Lower lobe of right lung (tissue), 2 donors: ENCODE results near the gene ATP1B2. TPM values are rescaled to one million over a fixed set of nuclear protein-coding genes. Genes with fewer than 3 reads are reported as not detected.
A peak's percentile ranks its signal among the peaks of the same experiment; 100 is the strongest.

Experiments
- ATAC-seq, 2 donors: fragments of 200-7000 bp; cut with Tn5 transposase; one replicate each; pipeline ENCODE4 v1.9.1; 2020 to 2022; ENCODE audit warnings: mild to moderate bottlenecking in 2 of 2, moderate library complexity in 2 of 2
- DNase-seq: peaks from one replicate; pipeline ENCODE4 v3.0.0-alpha.2; 2020
- H3K27ac ChIP-seq: fragments of 200-600 bp; one replicate; pipeline ENCODE4 v1.8.0; 2022
- H3K27me3 ChIP-seq: fragments of 200-600 bp; one replicate; pipeline ENCODE4 v1.8.0; 2022; ENCODE audit warnings: low read depth
- H3K36me3 ChIP-seq: fragments of 200-600 bp; one replicate; pipeline ENCODE4 v1.8.0; 2022; ENCODE audit warnings: mild to moderate bottlenecking
- H3K4me1 ChIP-seq: fragments of 200-600 bp; one replicate; pipeline ENCODE4 v1.8.0; 2022
- H3K4me3 ChIP-seq: fragments of 200-600 bp; one replicate; pipeline ENCODE4 v1.8.0; 2022; ENCODE audit warnings: mild to moderate bottlenecking
- H3K9me3 ChIP-seq: fragments of 200-600 bp; one replicate; pipeline ENCODE4 v1.8.0; 2022
- CTCF ChIP-seq: fragments of 200-600 bp; IDR thresholded peaks from one replicate; pipeline ENCODE4 v1.8.0; 2022; ENCODE audit warnings: antibody characterized with exemption, mild to moderate bottlenecking
- intact Hi-C: fragments of 100-400 bp; cut with DNase I; formaldehyde crosslinking; loops from one replicate; pipeline ENCODE4 v1.11.0; 2022
- total RNA-seq: library from RNA; stranded (reverse); fragmentation: NEBNext Ultra II Directional; extraction: Animal tissue kit (Norgen Biotek cat#: 25700); gene quantifications from one replicate; pipeline ENCODE4 v1.2.1, GENCODE V29; 2021
- donor health status: DM: no; HTN: yes; CAD: no; lungs with severe emphysema.

Gene ATP1B2
- total RNA-seq, 1 donor from 2014 or later, result 3.1 TPM

DNA sequence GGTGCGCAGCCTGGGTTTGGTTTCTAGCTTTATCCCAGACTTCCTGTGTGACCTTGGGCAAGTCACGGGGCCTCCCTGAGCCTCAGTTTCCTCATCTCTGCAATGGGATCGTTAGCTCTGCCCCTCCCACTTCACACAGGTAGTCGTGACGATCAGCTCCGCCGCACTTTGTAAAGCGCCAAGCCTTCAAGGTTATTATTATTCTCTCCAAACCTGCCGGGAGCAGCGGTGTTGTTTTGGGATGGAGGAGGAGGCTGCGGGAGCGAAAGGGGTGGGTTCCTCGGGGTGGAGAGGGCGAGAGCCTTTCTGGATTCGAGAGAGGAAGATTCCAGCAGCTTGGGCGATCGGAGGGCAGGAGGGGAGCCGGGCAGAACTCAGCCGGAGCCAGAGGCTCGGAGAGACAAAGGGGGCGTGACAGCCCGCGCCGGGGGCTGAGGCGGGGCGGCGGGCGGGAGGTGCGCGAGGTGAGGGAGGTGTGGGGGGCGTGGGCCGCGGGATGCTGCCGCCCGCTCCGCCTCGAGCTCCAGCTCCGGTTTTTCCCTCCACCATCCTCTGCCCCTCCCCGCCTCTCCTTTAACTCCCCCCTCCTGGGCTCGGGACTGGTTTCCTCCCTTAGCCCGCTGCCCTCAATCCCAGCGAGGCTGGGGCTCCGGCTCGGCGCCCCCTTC lies 54.0 kb downstream of the ATP1B2 start, which contains the start of gene EFNB3:
Gene EFNB3 (plus strand): TSS at position 602 of the 668 bp plus-strand sequence. CDS start 397 bp downstream, outside the sequence.
- intact Hi-C loops, result no loop called here
- Histone ChIP-seq H3K27me3 (peaks cover 60% of the 10 kb centered on the region), H3K4me3 (peak within 1 kb of the TSS; percentile 39), H3K36me3 (peaks cover 21% of the 10 kb centered on the region), H3K9me3 (no peaks in the 10 kb centered on the region), H3K4me1 (peaks cover 12% of the 10 kb centered on the region), H3K27ac (no peak within 1 kb of the TSS)
- peak; percentile 39 for DNase-seq
- peak; percentile 39 to 41 for ATAC-seq
- TF ChIP-seq CTCF, result no peak

- intact Hi-C loops, result no loop called here
- no peak for DNase-seq
These were observed 54.8 kb downstream of the ATP1B2 start for GRCh38 chr17:7705269-7706255.

DNA sequence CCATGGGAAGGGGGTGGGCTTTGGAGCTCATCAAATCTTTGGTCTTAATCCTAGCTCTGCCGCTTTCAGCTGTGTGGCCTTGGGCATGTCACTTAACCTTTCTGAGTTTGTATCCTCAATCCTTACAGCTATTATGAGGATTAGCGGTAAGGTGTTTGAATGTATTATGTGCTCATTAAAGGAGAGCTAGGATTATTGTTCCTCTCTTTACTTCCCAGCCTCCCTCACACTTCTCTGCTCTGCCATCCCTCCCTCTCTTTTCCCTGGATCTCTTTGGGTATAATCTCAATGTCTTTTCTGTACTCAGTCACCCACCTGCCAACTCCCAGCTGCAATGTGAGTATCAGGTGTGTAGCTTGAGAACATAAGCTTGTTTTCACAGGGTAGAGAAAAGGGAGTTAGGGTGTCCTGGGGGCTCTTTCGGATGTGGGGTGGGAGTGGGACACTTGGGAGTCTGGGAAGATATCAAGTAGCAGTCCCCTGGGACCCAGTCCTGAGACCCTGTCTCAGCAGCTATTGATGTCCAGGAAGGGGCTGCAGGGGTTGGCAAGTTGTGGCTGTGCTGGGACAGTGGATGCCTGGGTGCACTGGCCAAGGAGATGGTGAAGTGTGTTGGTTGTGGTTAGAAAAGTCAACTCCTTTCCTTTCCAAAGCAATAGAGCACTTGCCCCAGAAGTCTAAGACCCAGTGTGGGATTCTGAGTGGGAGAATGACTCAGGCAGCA lies 56.1 kb downstream of the ATP1B2 start:
- intact Hi-C loops, result no loop called here
- Histone ChIP-seq H3K4me3 (no peak overlapping the region), H3K36me3 (peaks cover 9% of the 10 kb centered on the region), H3K27ac (no peak overlapping the region), H3K27me3 (peaks cover 69% of the 10 kb centered on the region), H3K9me3 (no peaks in the 10 kb centered on the region), H3K4me1 (peaks cover 12% of the 10 kb centered on the region)
- ATAC-seq (no peak), DNase-seq (no peak)
- TF ChIP-seq CTCF, result no peak

More at GRCh38 chr17:7705269-7706255, 54.8 kb downstream of the ATP1B2 start:
- Histone ChIP-seq H3K4me3 (peak overlapping the region; percentile 39), H3K4me1 (peaks cover 12% of the 10 kb centered on the region), H3K36me3 (peaks cover 20% of the 10 kb centered on the region), H3K9me3 (no peaks in the 10 kb centered on the region), H3K27ac (no peak overlapping the region), H3K27me3 (peaks cover 61% of the 10 kb centered on the region)
- ATAC-seq, result peak in 1 of 2 donors; percentile 4
- no peak for TF ChIP-seq CTCF

Other genes starting within 250 kb of the ATP1B2 start
- 51.2 TPM for gene TMEM256, start 246.8 kb upstream of the ATP1B2 start, total RNA-seq
- 9.5 TPM for gene NLGN2, start 243.1 kb upstream of the ATP1B2 start, total RNA-seq
- gene SPEM1, start 230.6 kb upstream of the ATP1B2 start, total RNA-seq, result not detected
- gene SPEM2, start 225.3 kb upstream of the ATP1B2 start, total RNA-seq, result not detected
- gene SPEM3, start 222.1 kb upstream of the ATP1B2 start, total RNA-seq, result not detected
- 8.1 TPM for gene TMEM102, start 215.5 kb upstream of the ATP1B2 start, total RNA-seq
- 1.2 TPM for gene FGF11, start 211.4 kb upstream of the ATP1B2 start, total RNA-seq
- gene CHRNB1, start 205.9 kb upstream of the ATP1B2 start, total RNA-seq, result 8.4 TPM
- 79.0 TPM for gene ZBTB4, start 171.3 kb upstream of the ATP1B2 start, total RNA-seq
- gene SLC35G6, start 169.5 kb upstream of the ATP1B2 start, total RNA-seq, result not detected
- gene POLR2A, start 166.6 kb upstream of the ATP1B2 start, total RNA-seq, result 101 TPM
- gene TNFSF12, start 101.9 kb upstream of the ATP1B2 start, total RNA-seq, result 91.3 TPM
- 161 TPM for gene TNFSF13, start 92.2 kb upstream of the ATP1B2 start, total RNA-seq
- 87.0 TPM for gene SENP3, start 89.0 kb upstream of the ATP1B2 start, total RNA-seq
- 667 TPM for gene CD68, start 71.3 kb upstream of the ATP1B2 start, total RNA-seq
- 55.3 TPM for gene MPDU1, start 67.1 kb upstream of the ATP1B2 start, total RNA-seq
- 0.47 TPM for gene SOX15, start 60.8 kb upstream of the ATP1B2 start, total RNA-seq
- 36.0 TPM for gene FXR2, start 36.0 kb upstream of the ATP1B2 start, total RNA-seq
- gene SAT2, start 23.1 kb upstream of the ATP1B2 start, total RNA-seq, result 86.3 TPM
- gene SHBG, start 20.8 kb upstream of the ATP1B2 start, total RNA-seq, result not detected
- 34.8 TPM for gene TP53, start 36.6 kb downstream of the ATP1B2 start, total RNA-seq
- 8.3 TPM for gene WRAP53, start 37.6 kb downstream of the ATP1B2 start, total RNA-seq
- 1.6 TPM for gene EFNB3, start 54.3 kb downstream of the ATP1B2 start, total RNA-seq
- gene DNAH2, start 66.8 kb downstream of the ATP1B2 start, total RNA-seq, result 6.2 TPM
- gene KDM6B, start 183.3 kb downstream of the ATP1B2 start, total RNA-seq, result 46.1 TPM
- 12.0 TPM for gene TMEM88, start 204.1 kb downstream of the ATP1B2 start, total RNA-seq
- 61.5 TPM for gene NAA38, start 206.6 kb downstream of the ATP1B2 start, total RNA-seq
- gene CYB5D1, start 207.1 kb downstream of the ATP1B2 start, total RNA-seq, result 12.6 TPM
- gene CHD3, start 237.9 kb downstream of the ATP1B2 start, total RNA-seq, result 77.9 TPM